ENCODE data around the gene MAPK8IP3.

DNA sequence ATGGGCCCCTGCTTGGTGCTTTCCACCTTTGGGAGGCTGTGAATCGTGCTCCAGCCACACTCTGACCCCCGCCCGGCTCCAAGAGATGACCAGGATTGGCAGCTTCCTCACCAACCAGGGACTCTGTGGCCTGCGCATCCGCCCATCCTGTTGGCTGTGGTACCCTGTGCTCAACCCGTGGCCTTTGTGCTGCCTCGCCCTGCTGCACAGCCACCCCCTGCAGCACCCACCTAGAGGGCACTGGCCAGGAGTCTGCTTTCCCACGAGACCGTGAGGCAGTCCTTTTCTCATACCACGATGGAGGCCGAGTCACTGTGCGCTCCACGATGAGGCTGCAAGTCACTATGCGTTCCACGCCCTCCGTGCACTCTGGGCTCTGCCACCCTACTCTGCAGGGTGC is 46.0 kb downstream of the MAPK8IP3 start:
- TF ChIP-seq POLR2A (IDR thresholded peaks at IDR 0.05) = no peak
- TF ChIP-seq, protein P1, sequence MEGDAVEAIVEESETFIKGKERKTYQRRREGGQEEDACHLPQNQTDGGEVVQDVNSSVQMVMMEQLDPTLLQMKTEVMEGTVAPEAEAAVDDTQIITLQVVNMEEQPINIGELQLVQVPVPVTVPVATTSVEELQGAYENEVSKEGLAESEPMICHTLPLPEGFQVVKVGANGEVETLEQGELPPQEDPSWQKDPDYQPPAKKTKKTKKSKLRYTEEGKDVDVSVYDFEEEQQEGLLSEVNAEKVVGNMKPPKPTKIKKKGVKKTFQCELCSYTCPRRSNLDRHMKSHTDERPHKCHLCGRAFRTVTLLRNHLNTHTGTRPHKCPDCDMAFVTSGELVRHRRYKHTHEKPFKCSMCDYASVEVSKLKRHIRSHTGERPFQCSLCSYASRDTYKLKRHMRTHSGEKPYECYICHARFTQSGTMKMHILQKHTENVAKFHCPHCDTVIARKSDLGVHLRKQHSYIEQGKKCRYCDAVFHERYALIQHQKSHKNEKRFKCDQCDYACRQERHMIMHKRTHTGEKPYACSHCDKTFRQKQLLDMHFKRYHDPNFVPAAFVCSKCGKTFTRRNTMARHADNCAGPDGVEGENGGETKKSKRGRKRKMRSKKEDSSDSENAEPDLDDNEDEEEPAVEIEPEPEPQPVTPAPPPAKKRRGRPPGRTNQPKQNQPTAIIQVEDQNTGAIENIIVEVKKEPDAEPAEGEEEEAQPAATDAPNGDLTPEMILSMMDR (IDR thresholded peaks at IDR 0.05) = no peak

Data from Peyer's patch (tissue), 4 donors.